Measurements from ENCODE around the gene ALX4. TPM values are rescaled to one million over a fixed set of nuclear protein-coding genes. Genes with fewer than 3 reads are reported as not detected.

The ALX4 gene
- total RNA-seq, 1 donor from 2014 or later = not detected

GRCh38 chr11:44308256-44308922 lies 1.6 kb downstream of the ALX4 start:
- Histone ChIP-seq H3K4me1 (peaks cover 43% of the 10 kb centered on the region), H3K27me3 (peaks cover 22% of the 10 kb centered on the region), H3K9me3 (no peaks in the 10 kb centered on the region), H3K4me3 (no peak overlapping the region), H3K36me3 (no peaks in the 10 kb centered on the region), H3K27ac (no peak overlapping the region)
- intact Hi-C loops (cut with DNase I) = no loop called here
- no peak for TF ChIP-seq POLR2A (IDR thresholded peaks at IDR 0.05)
- TF ChIP-seq, protein P1, sequence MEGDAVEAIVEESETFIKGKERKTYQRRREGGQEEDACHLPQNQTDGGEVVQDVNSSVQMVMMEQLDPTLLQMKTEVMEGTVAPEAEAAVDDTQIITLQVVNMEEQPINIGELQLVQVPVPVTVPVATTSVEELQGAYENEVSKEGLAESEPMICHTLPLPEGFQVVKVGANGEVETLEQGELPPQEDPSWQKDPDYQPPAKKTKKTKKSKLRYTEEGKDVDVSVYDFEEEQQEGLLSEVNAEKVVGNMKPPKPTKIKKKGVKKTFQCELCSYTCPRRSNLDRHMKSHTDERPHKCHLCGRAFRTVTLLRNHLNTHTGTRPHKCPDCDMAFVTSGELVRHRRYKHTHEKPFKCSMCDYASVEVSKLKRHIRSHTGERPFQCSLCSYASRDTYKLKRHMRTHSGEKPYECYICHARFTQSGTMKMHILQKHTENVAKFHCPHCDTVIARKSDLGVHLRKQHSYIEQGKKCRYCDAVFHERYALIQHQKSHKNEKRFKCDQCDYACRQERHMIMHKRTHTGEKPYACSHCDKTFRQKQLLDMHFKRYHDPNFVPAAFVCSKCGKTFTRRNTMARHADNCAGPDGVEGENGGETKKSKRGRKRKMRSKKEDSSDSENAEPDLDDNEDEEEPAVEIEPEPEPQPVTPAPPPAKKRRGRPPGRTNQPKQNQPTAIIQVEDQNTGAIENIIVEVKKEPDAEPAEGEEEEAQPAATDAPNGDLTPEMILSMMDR (IDR thresholded peaks at IDR 0.05) = no peak
- TF ChIP-seq POLR2AphosphoS5 (IDR thresholded peaks at IDR 0.05; ENCODE audit: insufficient read depth in 1 of 2, low read depth in 1 of 2) = no peak
- DNase-seq (ENCODE audit: extremely low spot score in 2 of 2) = no peak

GRCh38 chr11:44307340-44308099 lies 2.4 kb downstream of the ALX4 start:
- Histone ChIP-seq H3K4me3 (no peak overlapping the region), H3K27ac (no peak overlapping the region), H3K36me3 (no peaks in the 10 kb centered on the region), H3K9me3 (no peaks in the 10 kb centered on the region), H3K27me3 (peaks cover 19% of the 10 kb centered on the region), H3K4me1 (peaks cover 43% of the 10 kb centered on the region)
- TF ChIP-seq POLR2AphosphoS5 (IDR thresholded peaks at IDR 0.05; ENCODE audit: insufficient read depth in 1 of 2, low read depth in 1 of 2) (no peak), POLR2A (IDR thresholded peaks at IDR 0.05) (no peak)
- TF ChIP-seq, protein P1 (IDR thresholded peaks at IDR 0.05) = no peak
- DNase-seq (ENCODE audit: extremely low spot score in 2 of 2) = no peak
- intact Hi-C loops (cut with DNase I) = no loop called here

DNA sequence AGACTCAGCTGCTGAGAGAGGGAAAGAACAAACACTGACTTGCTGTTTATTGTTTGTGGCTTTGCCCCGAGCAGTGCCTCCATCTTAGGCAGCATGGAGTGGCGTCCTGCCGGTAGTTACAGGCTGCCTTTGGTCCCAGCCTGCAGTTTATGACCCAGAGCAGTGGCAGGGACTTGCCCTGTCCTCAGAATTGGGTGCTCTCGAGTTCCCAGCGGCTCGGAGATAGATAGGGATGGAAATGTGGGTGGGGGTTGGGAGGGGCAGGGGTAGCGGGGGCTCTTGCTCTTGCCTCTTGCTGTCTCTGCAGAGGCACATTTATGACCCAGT lies 3.1 kb downstream of the ALX4 start:
- Histone ChIP-seq H3K36me3 (no peaks in the 10 kb centered on the region), H3K27ac (no peak overlapping the region), H3K9me3 (no peaks in the 10 kb centered on the region), H3K27me3 (peaks cover 19% of the 10 kb centered on the region), H3K4me3 (no peak overlapping the region), H3K4me1 (peaks cover 43% of the 10 kb centered on the region)
- DNase-seq (ENCODE audit: extremely low spot score in 2 of 2) = no peak
- TF ChIP-seq, protein P1 (IDR thresholded peaks at IDR 0.05) = no peak
- TF ChIP-seq POLR2A (IDR thresholded peaks at IDR 0.05) = no peak
- TF ChIP-seq POLR2AphosphoS5 (IDR thresholded peaks at IDR 0.05; ENCODE audit: insufficient read depth in 1 of 2, low read depth in 1 of 2) = no peak
- intact Hi-C loops (cut with DNase I) = no loop called here

DNA sequence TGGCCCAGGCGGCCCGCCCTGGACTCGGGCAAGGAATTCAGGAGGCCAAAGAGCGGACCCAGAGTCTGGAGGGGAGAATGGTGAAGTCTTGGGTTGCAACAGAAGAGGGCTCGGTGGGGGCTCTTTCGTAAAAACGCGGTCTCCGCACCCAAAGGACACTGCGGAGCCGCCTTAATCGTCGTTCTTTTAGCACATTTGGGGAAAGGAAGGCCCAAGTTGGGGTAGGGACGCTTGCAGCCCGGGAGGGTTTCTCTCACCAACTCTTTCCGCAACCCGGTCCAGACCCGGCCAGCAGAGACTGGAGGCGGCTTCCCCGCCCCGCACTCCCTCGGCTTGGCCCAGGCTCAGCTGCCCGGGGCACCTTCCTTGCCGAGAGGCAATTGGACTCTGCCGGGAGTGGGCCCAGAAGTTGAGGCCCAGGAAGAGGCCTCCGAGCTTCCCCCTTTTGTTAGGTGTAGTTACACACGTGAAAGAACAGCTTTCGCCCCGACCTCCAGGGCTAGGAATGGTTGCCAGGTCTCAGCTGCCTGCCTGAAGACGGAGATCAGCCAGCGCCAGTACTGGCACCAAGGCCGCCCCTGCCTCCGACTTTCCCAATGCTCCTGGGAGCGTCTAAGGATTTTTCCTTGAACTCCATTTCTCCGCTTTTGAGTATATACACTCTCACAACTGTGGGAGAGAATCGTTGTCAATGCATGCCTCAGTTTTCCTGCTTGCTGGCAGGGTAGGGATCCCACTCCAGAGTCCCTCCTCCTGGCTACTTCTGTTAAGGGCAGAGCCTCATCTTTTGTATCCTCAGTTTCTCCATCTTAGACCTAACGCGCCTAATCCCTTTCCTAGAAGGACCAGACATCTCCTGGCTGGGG lies 3.7 kb downstream of the ALX4 start:
- Histone ChIP-seq H3K9me3 (no peaks in the 10 kb centered on the region), H3K4me3 (peak overlapping the region; percentile 40 to 49), H3K36me3 (no peaks in the 10 kb centered on the region), H3K27ac (no peak overlapping the region), H3K4me1 (peaks cover 43% of the 10 kb centered on the region), H3K27me3 (peaks cover 19% of the 10 kb centered on the region)
- no peak for DNase-seq (ENCODE audit: extremely low spot score in 2 of 2)
- intact Hi-C loops (cut with DNase I) = no loop called here
- TF ChIP-seq POLR2A (IDR thresholded peaks at IDR 0.05) (no peak), POLR2AphosphoS5 (IDR thresholded peaks at IDR 0.05; ENCODE audit: insufficient read depth in 1 of 2, low read depth in 1 of 2) (no peak)
- TF ChIP-seq, protein P1 (IDR thresholded peaks at IDR 0.05) = no peak
